ENCODE measurements around the gene VDR.

DNA sequence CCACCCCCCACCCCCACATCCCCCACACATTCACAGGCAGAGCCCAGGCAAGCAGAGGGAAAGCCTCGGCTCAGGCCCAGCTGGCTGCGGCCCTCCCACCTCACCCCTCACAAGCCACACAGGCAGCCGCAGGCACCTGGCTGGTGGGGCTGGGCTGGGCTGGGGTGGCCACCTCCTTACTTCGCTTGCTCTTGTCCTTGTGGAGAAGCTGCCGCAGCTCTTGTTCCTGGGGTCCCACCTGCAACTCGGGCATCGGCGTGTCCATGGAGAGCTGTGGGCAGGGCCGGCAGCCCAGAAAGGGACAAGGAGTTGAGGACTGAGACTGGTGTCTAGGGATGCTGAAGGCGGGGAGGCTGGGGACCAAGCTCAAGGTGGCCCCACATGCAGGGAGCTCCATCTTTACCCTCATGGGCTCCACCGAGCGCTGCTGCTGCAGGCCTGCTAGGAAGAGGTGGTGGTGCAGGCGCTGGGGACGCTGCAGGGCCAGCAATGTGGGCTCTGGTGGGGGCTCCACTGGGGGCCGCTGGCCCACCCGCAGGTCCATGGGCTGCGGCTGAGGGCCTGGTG lies 106.3 kb downstream of the VDR start:
- TF ChIP-seq, protein P1, sequence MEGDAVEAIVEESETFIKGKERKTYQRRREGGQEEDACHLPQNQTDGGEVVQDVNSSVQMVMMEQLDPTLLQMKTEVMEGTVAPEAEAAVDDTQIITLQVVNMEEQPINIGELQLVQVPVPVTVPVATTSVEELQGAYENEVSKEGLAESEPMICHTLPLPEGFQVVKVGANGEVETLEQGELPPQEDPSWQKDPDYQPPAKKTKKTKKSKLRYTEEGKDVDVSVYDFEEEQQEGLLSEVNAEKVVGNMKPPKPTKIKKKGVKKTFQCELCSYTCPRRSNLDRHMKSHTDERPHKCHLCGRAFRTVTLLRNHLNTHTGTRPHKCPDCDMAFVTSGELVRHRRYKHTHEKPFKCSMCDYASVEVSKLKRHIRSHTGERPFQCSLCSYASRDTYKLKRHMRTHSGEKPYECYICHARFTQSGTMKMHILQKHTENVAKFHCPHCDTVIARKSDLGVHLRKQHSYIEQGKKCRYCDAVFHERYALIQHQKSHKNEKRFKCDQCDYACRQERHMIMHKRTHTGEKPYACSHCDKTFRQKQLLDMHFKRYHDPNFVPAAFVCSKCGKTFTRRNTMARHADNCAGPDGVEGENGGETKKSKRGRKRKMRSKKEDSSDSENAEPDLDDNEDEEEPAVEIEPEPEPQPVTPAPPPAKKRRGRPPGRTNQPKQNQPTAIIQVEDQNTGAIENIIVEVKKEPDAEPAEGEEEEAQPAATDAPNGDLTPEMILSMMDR (IDR thresholded peaks at IDR 0.05; ENCODE audit: low read length) = no peak
- no peak for TF ChIP-seq EZH2 (optimal IDR thresholded peaks at IDR 0.05; ENCODE audit: low read depth, low read length)
- TF ChIP-seq EZH2phosphoT487 (IDR thresholded peaks at IDR 0.05; ENCODE audit: low read length) = no peak
